HG02840 (cell line): ENCODE measurements around the gene DSTN.

Experiments used
- ATAC-seq: cut with Tn5 transposase; IDR thresholded peaks from one replicate; pipeline ENCODE4 v1.9.1; 2021; ENCODE audit warnings: mild to moderate bottlenecking, moderate library complexity, moderate number of reproducible peaks; ENCODE audit not compliant: unreplicated experiment, low FRiP score

The DSTN gene

DNA sequence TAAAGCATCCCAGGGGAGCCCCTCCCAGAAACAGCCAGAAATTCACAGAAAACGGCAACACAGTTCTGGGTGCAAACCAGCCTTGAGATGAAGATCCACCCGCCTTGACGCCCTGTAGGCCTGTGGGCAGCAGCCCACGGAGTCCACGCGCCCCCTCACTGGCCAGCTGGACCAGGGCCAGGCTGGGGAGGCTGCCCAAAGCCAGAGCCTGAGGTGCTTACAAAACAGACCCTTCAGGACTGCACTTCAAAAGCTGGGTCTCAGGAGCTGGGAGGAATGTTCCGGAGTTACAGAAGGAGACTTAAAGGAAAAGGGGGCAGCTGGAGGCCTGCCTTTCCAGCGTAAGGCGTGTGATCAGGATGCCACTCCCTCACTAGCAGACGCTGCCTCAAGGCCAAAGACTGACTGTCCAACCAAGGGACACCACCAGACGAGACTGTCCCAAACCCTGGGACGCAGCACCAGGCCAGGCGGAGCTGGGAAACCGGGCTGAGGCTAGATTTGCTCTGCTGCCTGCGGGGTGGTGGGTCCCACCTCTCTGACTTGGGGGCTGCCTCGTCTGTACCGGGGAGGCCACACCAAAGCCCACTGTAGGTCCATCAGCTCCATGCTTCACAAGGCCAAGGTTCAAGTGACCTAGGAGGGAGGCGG, 64.1 kb downstream of the DSTN start:
- no peak for ATAC-seq

- no peak for ATAC-seq
Measured at GRCh38 chr20:17634661-17635331, 64.9 kb downstream of the DSTN start.

DNA sequence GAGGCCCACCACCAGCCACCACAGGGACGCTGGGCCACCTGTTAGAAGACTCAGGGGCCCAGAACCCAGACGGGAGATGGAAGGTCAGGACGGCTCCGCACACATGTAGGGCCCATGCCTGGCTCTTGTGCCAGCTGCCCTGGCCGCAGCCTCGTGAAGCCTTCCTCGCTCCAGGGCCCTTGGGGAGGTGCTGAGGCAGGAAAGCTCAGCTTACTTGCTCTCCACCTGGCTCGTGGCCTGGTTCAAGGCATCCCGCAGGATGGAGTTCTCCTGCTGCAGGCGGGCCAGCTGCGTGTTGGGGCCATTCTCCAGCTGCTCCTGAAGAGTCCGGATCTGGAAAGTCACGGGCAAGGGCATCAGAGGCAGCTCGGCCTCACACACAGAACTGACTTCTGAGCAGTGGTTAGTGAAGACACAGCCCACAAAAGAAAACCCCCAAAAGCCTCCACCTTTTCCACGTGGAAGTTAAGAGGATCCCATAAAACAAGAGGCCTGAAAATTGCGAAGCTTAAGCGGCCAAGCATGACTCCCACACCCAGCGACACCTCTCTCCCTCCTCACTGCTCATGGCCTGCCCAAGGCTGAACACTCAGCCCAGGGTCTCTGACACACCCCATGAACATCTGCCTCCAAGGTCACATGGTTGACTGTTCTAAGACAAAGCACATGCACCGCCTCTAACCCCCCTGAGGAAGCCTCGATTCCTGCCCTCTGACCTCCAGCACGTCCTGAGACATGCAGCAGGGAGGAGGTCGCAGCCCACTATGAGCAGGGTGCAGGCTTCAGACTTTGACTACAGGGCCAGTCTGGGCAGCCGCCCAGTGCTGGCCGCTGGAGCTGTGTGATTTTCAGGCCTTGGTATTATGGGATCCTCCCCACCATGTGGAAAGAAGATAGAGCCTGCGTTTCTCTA, 65.7 kb downstream of the DSTN start:
- no peak for ATAC-seq

DNA sequence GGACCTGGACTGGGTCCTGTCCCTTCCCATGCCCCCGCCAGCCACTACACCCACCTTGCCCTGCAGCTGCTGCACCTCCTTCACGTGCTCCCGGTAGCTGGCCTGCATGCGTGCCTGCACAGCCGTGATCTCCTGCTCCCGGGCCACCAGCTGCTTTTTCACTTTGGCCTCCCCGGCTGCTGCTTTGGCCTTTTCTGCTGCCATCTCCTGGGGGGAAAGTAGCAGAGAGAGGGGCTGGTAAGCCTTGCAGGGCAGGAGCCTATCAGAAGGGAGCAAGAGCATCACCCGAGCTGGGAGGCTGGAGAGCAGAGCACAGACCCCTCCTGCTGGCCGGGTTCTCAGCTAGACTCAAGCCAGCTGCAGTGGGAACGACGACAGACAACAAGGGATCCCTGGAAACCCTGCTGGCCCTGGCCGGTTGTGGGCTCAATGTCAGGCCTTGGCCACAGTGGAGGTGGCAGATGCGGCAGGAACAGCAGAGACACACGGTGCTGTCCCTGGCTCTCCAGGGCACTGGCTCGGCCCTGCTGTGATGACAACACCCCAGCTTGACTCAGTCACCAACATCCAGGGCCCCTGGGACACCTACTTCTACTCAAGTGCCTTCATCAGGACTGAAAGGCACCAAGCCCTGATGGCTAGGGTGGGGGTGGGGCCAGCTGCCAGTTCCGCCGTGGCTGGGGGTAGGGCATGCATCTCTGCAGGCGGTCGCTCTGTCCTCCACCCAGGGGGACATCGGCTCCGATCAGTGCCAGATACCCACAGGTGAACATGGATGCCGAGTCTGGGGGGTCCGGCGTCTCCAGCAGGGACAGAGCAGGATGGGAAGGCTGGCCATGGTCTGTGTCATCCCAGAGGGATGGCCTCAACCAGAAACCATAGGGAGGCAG, 66.9 kb downstream of the DSTN start:
- ATAC-seq, result no peak

GRCh38 chr20:17637413-17637780, 67.5 kb downstream of the DSTN start:
- no peak for ATAC-seq

DNA sequence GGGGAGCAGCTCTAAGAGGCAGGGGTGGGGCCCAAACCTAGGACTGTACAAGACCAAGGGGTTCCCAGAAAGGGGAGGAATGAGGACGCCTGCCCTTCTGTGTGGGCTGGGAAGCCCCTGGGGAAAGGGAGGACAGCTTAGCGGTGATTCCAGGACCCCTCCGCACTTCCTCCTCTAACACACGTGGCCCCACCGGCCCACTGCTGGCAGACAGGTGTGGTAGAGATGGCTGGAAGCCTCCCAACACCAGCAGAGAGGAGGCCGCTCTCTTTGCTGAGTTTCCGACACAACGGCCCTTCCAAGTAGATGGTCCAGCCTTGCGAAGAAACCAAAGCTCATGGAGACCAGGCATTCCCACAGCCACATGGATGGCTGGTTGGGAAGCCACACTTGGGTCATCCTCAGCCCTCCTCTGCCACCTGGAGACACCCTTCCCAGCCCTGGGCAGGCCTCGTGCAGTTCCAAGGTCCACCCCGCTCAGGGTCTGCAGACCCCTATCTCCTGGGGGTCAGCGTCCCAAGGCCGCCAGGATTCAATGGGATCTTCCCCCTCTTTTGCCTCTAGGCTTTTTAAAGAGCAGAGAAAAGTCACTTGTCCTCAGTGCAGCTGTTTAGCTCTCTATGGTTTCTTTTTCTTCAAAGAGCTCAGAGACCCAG, 68.2 kb downstream of the DSTN start:
- ATAC-seq, result no peak

- ATAC-seq, result no peak
Measured at GRCh38 chr20:17638835-17639407, 69.0 kb downstream of the DSTN start.

GRCh38 chr20:17640146-17640874, 70.4 kb downstream of the DSTN start:
- no peak for ATAC-seq

DNA sequence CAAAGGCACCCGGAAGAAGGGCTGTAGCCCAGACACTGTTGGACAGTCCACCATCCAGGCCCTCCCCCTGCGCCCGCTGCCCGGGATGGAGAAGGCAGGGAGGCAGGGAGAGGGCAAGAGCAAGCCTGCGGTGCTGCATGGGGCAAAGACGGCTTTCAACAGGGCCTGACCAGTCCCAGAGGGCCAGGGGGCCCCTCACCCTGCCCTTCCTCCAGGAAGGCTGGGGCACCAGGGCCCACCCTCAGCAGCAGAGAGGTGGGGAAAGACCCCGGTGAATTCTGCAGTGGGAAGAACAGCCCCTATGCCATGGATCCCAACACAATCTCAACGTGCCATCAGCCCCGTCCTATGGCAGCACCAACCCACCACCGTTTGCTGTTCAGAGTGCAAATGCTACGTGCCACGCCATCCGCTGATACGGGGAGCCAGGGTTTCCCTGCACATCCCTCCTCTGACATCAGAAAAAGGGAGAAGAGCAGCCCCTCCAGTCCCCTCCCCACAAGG, 71.1 kb downstream of the DSTN start:
- ATAC-seq, result no peak

- no peak for ATAC-seq
Measured at GRCh38 chr20:17641520-17641964, 71.7 kb downstream of the DSTN start.

DNA sequence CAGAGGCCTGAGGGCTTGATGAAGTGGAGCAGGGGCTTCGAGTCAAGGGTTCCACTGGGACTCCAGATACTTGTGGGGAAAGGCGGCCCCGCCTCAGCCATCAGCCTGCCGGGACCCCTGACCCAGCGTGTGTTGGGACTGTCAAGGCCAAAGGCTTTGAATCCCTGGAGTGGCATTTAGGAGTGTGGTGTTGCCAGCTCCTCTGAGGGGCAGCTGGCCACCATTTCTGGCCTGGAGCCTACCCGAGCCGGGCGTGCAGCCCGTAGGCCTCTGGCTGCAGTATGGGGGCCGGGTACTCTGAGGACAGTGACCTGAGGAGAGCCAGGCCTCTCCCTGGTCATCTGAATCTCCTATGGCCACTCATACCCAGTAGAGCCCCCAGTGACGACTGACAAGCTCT, 72.1 kb downstream of the DSTN start:
- ATAC-seq, result no peak

GRCh38 chr20:17642404-17643269, 72.8 kb downstream of the DSTN start:
- no peak for ATAC-seq

GRCh38 chr20:17643531-17644188, 73.8 kb downstream of the DSTN start:
- no peak for ATAC-seq

- no peak for ATAC-seq
Measured at GRCh38 chr20:17644451-17644850, 74.6 kb downstream of the DSTN start.

DNA sequence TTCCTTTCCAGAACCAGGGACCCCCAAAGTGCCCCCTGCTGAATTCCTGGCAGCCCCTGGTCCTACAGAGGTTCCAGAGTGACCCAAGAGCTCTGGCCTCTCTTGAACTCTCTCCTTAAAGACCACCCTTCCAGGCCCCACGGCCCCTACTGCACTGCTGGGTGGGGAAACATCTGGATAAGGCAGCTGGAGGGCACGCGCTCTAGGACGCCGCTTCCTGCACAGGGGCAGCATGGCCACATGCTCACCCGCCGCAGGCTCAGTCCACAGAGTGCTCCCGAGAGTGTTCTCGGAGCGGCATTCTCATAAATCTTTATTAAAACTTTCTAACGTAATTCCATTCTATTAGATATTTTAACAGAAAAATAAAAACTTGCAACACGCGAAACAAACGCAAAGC, 75.1 kb downstream of the DSTN start:
- no peak for ATAC-seq

DNA sequence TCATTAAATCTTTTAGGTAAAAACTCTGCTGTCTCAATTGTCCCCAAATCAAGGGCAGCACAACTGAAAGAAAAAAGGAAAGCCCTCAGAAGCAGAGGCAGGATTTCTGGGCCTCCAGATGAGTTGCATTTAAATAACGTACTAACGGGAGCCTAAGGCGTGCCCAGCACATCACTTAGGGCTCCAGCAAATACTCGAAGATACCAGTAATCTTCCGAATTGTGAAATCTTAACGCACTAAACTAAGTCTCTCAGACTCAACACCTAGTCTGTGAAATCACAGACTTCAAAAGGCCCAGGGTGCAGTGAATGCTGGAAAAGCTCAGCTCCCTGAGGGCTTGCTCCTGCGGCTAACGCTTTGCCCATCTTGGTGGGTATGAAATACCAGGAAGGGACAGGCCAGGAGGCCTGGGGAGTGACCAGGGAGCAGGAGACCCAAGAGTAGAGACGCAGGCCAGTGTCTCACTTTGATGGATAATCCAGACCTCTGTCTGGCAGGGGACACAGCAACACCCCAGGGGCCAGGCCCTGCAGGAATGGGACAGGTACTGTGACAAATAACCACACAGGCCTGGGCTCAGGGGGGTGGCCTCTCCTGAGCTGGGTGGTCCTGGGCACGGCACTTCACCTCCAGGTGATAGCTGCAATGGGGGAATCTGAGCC, 75.8 kb downstream of the DSTN start:
- no peak for ATAC-seq
